ENCODE data around the gene MAML2.

MAML2 gene

DNA sequence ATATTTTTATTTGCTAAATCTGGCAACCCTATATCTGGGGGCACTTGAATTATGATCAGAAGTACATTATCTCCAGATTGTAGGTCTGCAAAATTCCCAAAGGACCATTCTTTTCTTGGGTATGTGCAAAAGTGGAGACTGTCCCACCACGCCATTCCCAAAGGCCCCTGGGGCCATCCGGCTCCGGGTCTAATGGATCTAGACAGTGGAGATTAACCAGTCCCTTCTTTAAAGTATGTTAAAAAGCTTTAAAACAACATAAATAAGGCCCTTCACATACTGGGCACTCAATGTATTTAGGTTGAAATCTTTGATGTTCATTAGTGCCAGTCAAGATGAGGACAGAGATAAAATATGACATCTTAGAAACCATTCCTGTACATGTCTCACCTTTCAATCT lies 124.1 kb downstream of the MAML2 start:
- Histone ChIP-seq H3K4me2 (ENCODE audit: low read depth, low read length) (no peak overlapping the region), H3K4me1 (ENCODE audit: low read length) (peaks cover 49% of the 10 kb centered on the region), H4K20me1 (ENCODE audit: insufficient read depth, low read length) (no peaks in the 10 kb centered on the region), H3K27me3 (replicated peaks; ENCODE audit: insufficient read depth, low read length) (no peaks in the 10 kb centered on the region), H3K27ac (ENCODE audit: low read length) (no peak overlapping the region), H3K9ac (ENCODE audit: low read length) (no peak overlapping the region), H2AFZ (ENCODE audit: low read length) (no peak overlapping the region), H3F3A (ENCODE audit: insufficient read depth, low read length) (peaks cover 36% of the 10 kb centered on the region), H3K4me3 (ENCODE audit: low read length) (no peak overlapping the region), H3K9me2 (replicated peaks; ENCODE audit: insufficient read depth, low read length) (no peaks in the 10 kb centered on the region), H3K9me3 (replicated peaks; ENCODE audit: insufficient read depth, low read length) (no peaks in the 10 kb centered on the region), H3K36me3 (replicated peaks; ENCODE audit: insufficient read depth, low read length) (no peaks in the 10 kb centered on the region), H3K79me2 (ENCODE audit: low read length) (peaks cover 64% of the 10 kb centered on the region)
- no peak for DNase-seq
- TF ChIP-seq, protein P1, sequence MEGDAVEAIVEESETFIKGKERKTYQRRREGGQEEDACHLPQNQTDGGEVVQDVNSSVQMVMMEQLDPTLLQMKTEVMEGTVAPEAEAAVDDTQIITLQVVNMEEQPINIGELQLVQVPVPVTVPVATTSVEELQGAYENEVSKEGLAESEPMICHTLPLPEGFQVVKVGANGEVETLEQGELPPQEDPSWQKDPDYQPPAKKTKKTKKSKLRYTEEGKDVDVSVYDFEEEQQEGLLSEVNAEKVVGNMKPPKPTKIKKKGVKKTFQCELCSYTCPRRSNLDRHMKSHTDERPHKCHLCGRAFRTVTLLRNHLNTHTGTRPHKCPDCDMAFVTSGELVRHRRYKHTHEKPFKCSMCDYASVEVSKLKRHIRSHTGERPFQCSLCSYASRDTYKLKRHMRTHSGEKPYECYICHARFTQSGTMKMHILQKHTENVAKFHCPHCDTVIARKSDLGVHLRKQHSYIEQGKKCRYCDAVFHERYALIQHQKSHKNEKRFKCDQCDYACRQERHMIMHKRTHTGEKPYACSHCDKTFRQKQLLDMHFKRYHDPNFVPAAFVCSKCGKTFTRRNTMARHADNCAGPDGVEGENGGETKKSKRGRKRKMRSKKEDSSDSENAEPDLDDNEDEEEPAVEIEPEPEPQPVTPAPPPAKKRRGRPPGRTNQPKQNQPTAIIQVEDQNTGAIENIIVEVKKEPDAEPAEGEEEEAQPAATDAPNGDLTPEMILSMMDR (IDR thresholded peaks at IDR 0.05; ENCODE audit: low read length), result no peak
- no peak for TF ChIP-seq EZH2phosphoT487 (IDR thresholded peaks at IDR 0.05; ENCODE audit: low read length)
- no peak for TF ChIP-seq EZH2 (optimal IDR thresholded peaks at IDR 0.05; ENCODE audit: low read depth, low read length)

DNA sequence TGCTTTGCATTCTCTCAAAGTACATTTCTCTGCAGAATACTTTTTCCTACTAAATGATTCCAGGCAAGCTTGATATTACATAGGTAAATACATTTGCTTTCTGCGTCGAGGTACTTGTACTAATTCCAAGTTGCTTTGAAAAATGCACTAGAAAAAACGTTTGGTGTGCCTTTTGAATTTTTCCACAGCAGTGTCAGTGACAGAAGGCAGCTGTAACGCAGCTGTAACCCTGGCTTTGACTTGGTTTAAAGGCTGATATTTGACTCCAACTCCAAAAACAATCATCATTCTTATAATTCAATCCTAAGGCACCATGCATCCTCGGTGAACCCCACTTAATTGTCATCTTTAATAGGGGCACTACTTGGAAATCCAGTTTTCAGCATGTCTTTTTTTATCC lies 125.0 kb downstream of the MAML2 start:
- DNase-seq, result no peak
- peaks cover 57% of the 10 kb centered on the region for H3K4me1 ChIP-seq (ENCODE audit: low read length)
- H3F3A ChIP-seq (ENCODE audit: insufficient read depth, low read length), result peaks cover 43% of the 10 kb centered on the region
- H3K9ac ChIP-seq (ENCODE audit: low read length), result no peak overlapping the region
- H3K27me3 ChIP-seq (replicated peaks; ENCODE audit: insufficient read depth, low read length), result no peaks in the 10 kb centered on the region
- H3K79me2 ChIP-seq (ENCODE audit: low read length), result peaks cover 65% of the 10 kb centered on the region
- no peak overlapping the region for H3K4me3 ChIP-seq (ENCODE audit: low read length)
- no peaks in the 10 kb centered on the region for H3K9me2 ChIP-seq (replicated peaks; ENCODE audit: insufficient read depth, low read length)
- TF ChIP-seq EZH2 (optimal IDR thresholded peaks at IDR 0.05; ENCODE audit: low read depth, low read length) (no peak), EZH2phosphoT487 (IDR thresholded peaks at IDR 0.05; ENCODE audit: low read length) (no peak)
- TF ChIP-seq, protein P1 (IDR thresholded peaks at IDR 0.05; ENCODE audit: low read length), result no peak
- H3K9me3 ChIP-seq (replicated peaks; ENCODE audit: insufficient read depth, low read length), result no peaks in the 10 kb centered on the region
- H3K4me2 ChIP-seq (ENCODE audit: low read depth, low read length), result no peak overlapping the region
- no peaks in the 10 kb centered on the region for H4K20me1 ChIP-seq (ENCODE audit: insufficient read depth, low read length)
- no peak overlapping the region for H2AFZ ChIP-seq (ENCODE audit: low read length)
- H3K27ac ChIP-seq (ENCODE audit: low read length), result no peak overlapping the region
- no peaks in the 10 kb centered on the region for H3K36me3 ChIP-seq (replicated peaks; ENCODE audit: insufficient read depth, low read length)

DNA sequence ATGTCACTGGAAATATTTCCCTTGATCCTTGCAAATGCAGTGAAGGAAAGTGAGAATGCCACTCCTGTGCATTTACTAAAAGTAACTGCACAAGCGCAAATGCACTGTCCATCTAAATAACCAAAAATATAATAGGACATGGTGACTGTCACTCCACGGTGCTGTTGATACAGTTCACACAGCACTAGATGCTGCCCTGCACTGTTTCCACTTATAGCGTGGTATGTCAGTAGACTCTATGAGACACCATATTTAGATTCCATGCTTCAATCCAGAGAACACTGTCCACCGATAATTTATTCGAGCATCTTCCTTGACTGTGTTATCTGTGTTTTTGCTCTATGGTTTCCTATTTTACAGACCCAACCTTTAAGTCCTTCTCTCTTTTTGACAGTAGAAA lies 125.8 kb downstream of the MAML2 start:
- no peak for TF ChIP-seq EZH2phosphoT487 (IDR thresholded peaks at IDR 0.05; ENCODE audit: low read length)
- TF ChIP-seq, protein P1 (IDR thresholded peaks at IDR 0.05; ENCODE audit: low read length), result no peak
- TF ChIP-seq EZH2 (optimal IDR thresholded peaks at IDR 0.05; ENCODE audit: low read depth, low read length), result no peak
- peaks cover 51% of the 10 kb centered on the region for H3F3A ChIP-seq (ENCODE audit: insufficient read depth, low read length)
- no peak overlapping the region for H3K4me3 ChIP-seq (ENCODE audit: low read length)
- peaks cover 63% of the 10 kb centered on the region for H3K4me1 ChIP-seq (ENCODE audit: low read length)
- DNase-seq, result no peak
- H3K4me2 ChIP-seq (ENCODE audit: low read depth, low read length), result peak overlapping the region; percentile 69; the same call in 1 of the 2 replicates
- no peak overlapping the region for H2AFZ ChIP-seq (ENCODE audit: low read length)
- no peak overlapping the region for H3K27ac ChIP-seq (ENCODE audit: low read length)
- no peak overlapping the region for H3K9ac ChIP-seq (ENCODE audit: low read length)
- no peaks in the 10 kb centered on the region for H3K36me3 ChIP-seq (replicated peaks; ENCODE audit: insufficient read depth, low read length)
- peaks cover 63% of the 10 kb centered on the region for H3K79me2 ChIP-seq (ENCODE audit: low read length)
- H3K9me3 ChIP-seq (replicated peaks; ENCODE audit: insufficient read depth, low read length), result no peaks in the 10 kb centered on the region
- no peaks in the 10 kb centered on the region for H4K20me1 ChIP-seq (ENCODE audit: insufficient read depth, low read length)
- no peaks in the 10 kb centered on the region for H3K9me2 ChIP-seq (replicated peaks; ENCODE audit: insufficient read depth, low read length)
- H3K27me3 ChIP-seq (replicated peaks; ENCODE audit: insufficient read depth, low read length), result no peaks in the 10 kb centered on the region

Data from MM.1S (cell line).